HL-60 (cell line): ENCODE measurements around the gene MEGF10.

Experiments used
- DNase-seq, 2 experiments: peaks; one replicate each; pipeline ENCODE4 v3.0.0-alpha.2; 2010 to 2020; ENCODE audit warnings: low read depth in 1 of 2, low spot score in 1 of 2
- H3K27ac ChIP-seq: fragments of 250-450 bp; sonication (Bioruptor Pico); replicated peaks from 2 replicates; pipeline ENCODE4 v1.5.1; 2020; ENCODE audit warnings: mild to moderate bottlenecking, moderate library complexity
- H3K27me3 ChIP-seq: fragments of 250-450 bp; sonication (Bioruptor Pico); 2 replicates; pipeline ENCODE4 v1.5.1; 2021; ENCODE audit warnings: mild to moderate bottlenecking, moderate library complexity; ENCODE audit not compliant: insufficient read depth, poor library complexity, severe bottlenecking
- H3K4me3 ChIP-seq: replicated peaks from 2 replicates; pipeline ENCODE4 v1.5.1; 2011; ENCODE audit warnings: mild to moderate bottlenecking, control low read depth, low read length; ENCODE audit not compliant: insufficient read depth
- CTCF ChIP-seq: IDR thresholded peaks from one replicate; pipeline ENCODE4 v1.5.1; 2011; ENCODE audit warnings: low read length, control low read depth, inconsistent platforms; ENCODE audit not compliant: insufficient read depth
- GABPA ChIP-seq: IDR thresholded peaks from 2 replicates; pipeline ENCODE4 v1.6.1; 2012; ENCODE audit warnings: low read depth
- POLR2AphosphoS5 ChIP-seq: IDR thresholded peaks from 2 replicates; pipeline ENCODE4 v1.6.1; 2012; ENCODE audit warnings: low read depth
- REST ChIP-seq: IDR thresholded peaks from 2 replicates; pipeline ENCODE4 v1.6.1; 2012; ENCODE audit warnings: low read depth; ENCODE audit not compliant: insufficient replicate concordance
- SPI1 ChIP-seq: IDR thresholded peaks from 2 replicates; pipeline ENCODE4 v1.6.1; 2012; ENCODE audit warnings: low read depth, mild to moderate bottlenecking, borderline replicate concordance

Gene MEGF10

GRCh38 chr5:127320032-127320965 is 29.7 kb downstream of the MEGF10 start:
- Histone ChIP-seq H3K4me3 (no peak overlapping the region), H3K27ac (no peak overlapping the region), H3K27me3 (no peaks in the 10 kb centered on the region)
- TF ChIP-seq CTCF (no peak), REST (no peak), GABPA (no peak), SPI1 (no peak), POLR2AphosphoS5 (no peak)
- no peak for DNase-seq

- no peak overlapping the region for H3K27ac ChIP-seq
- no peaks in the 10 kb centered on the region for H3K27me3 ChIP-seq
- DNase-seq: no peak
- TF ChIP-seq GABPA (no peak), CTCF (no peak), SPI1 (no peak), POLR2AphosphoS5 (no peak), REST (no peak)
- no peak overlapping the region for H3K4me3 ChIP-seq
These were observed 30.9 kb downstream of the MEGF10 start for GRCh38 chr5:127321465-127321864.

GRCh38 chr5:127322403-127322802 is 31.8 kb downstream of the MEGF10 start:
- H3K27ac ChIP-seq: no peak overlapping the region
- TF ChIP-seq POLR2AphosphoS5: no peak
- TF ChIP-seq REST: no peak
- no peak for TF ChIP-seq GABPA
- TF ChIP-seq SPI1: no peak
- no peak for TF ChIP-seq CTCF
- no peak overlapping the region for H3K4me3 ChIP-seq
- no peaks in the 10 kb centered on the region for H3K27me3 ChIP-seq
- DNase-seq: no peak
